ENCODE data around the gene FOXP2. TPM values are rescaled to one million over a fixed set of nuclear protein-coding genes. Genes with fewer than 3 reads are reported as not detected.

The FOXP2 gene
- total RNA-seq, 3 donors from 2014 or later (not counting 1 experiment from before 2014, with no cell fraction given) = not detected

DNA sequence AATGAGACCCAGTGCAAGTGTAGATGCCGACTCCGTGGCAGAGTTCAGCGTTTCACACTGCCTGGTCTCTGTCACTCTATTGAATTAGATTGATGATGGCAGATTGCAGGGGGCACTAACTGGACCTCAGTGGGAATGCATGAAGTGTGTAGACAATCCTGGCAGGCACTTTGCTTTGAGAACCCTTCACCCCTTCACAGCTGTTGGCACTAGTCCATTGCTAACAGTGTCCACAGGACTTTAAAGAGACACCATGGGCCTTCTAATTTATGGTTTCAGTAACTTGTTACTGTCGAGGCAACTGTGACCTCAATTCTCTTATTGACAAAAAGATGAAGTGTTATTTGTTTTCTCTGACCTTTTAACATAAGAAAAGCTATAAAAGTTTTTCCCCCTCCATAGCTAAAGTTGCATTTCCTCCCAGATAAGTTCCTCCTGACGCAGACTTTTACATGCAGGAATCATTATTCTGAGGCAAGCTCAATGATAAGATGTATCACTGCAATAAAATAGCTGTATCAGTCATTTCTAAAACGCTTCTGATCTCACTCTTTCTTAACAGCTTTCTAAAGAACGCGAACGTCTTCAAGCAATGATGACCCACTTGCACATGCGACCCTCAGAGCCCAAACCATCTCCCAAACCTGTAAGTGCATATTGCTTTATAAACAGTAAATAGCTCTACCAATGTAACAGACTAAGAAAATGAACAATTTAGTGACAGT, 238.9 kb downstream of the FOXP2 start:
- H3K4me1 Mint-ChIP-seq = no peaks in the 10 kb centered on the region
- no peak overlapping the region for H3K4me3 Mint-ChIP-seq
- H3K36me3 ChIP-seq (ENCODE audit: control insufficient read depth, insufficient read depth, low read length) = no peaks in the 10 kb centered on the region
- no peaks in the 10 kb centered on the region for H3K4me1 ChIP-seq (ENCODE audit: control insufficient read depth, insufficient read depth, low read length)
- H3K9me3 ChIP-seq (ENCODE audit: control insufficient read depth, insufficient read depth, low read length) = no peaks in the 10 kb centered on the region
- no peaks in the 10 kb centered on the region for H3K27me3 Mint-ChIP-seq (ENCODE audit: low read depth in 2 of 2)
- intact Hi-C loops (cut with micrococcal nuclease) = no loop called here
- no peak overlapping the region for H3K27ac ChIP-seq (ENCODE audit: low read length)
- TF ChIP-seq, protein P1, sequence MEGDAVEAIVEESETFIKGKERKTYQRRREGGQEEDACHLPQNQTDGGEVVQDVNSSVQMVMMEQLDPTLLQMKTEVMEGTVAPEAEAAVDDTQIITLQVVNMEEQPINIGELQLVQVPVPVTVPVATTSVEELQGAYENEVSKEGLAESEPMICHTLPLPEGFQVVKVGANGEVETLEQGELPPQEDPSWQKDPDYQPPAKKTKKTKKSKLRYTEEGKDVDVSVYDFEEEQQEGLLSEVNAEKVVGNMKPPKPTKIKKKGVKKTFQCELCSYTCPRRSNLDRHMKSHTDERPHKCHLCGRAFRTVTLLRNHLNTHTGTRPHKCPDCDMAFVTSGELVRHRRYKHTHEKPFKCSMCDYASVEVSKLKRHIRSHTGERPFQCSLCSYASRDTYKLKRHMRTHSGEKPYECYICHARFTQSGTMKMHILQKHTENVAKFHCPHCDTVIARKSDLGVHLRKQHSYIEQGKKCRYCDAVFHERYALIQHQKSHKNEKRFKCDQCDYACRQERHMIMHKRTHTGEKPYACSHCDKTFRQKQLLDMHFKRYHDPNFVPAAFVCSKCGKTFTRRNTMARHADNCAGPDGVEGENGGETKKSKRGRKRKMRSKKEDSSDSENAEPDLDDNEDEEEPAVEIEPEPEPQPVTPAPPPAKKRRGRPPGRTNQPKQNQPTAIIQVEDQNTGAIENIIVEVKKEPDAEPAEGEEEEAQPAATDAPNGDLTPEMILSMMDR (IDR thresholded peaks at IDR 0.05) = no peak
- 85% methylated on average over 10 of the region's 10 CpGs for WGBS (ENCODE audit: insufficient coverage)
- no peak overlapping the region for H3K27ac Mint-ChIP-seq
- H3K27me3 ChIP-seq (ENCODE audit: control insufficient read depth, insufficient read depth, low read length) = no peaks in the 10 kb centered on the region
- no peaks in the 10 kb centered on the region for H3K36me3 Mint-ChIP-seq
- peaks cover 0 to 2% of the 10 kb centered on the region in 2 donors for H3K9me3 Mint-ChIP-seq
- ATAC-seq (no peak), DNase-seq (no peak)
- no peak overlapping the region for H3K4me3 ChIP-seq (ENCODE audit: low read length)

DNA sequence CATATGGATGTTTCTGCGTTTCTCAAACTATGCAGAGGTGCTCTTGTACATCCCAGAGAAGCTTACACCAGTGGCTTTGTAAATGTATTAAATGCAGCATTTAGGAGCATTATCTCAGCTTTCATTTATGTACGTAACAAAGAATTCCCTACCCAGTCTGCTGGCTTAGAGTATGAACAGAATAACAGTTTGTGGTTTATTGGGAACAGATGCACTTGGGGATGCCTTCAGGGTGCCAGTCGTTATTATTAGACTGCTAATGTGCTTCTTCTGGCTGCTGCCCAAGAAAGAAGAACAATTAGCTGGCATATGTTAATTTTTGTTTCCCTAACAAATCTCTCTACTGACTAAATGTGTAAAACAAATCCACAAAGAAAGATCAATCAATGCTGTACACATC, 241.9 kb downstream of the FOXP2 start:
- Mint-ChIP-seq H3K4me1 (no peaks in the 10 kb centered on the region), H3K27me3 (ENCODE audit: low read depth in 2 of 2) (no peaks in the 10 kb centered on the region), H3K27ac (no peak overlapping the region), H3K36me3 (no peaks in the 10 kb centered on the region), H3K9me3 (no peaks in the 10 kb centered on the region), H3K4me3 (no peak overlapping the region)
- TF ChIP-seq, protein P1 (IDR thresholded peaks at IDR 0.05) = no peak
- Histone ChIP-seq H3K4me3 (ENCODE audit: low read length) (no peak overlapping the region), H3K9me3 (ENCODE audit: control insufficient read depth, insufficient read depth, low read length) (no peaks in the 10 kb centered on the region), H3K36me3 (ENCODE audit: control insufficient read depth, insufficient read depth, low read length) (no peaks in the 10 kb centered on the region), H3K27ac (ENCODE audit: low read length) (no peak overlapping the region), H3K27me3 (ENCODE audit: control insufficient read depth, insufficient read depth, low read length) (no peaks in the 10 kb centered on the region), H3K4me1 (ENCODE audit: control insufficient read depth, insufficient read depth, low read length) (no peaks in the 10 kb centered on the region)
- 83% methylated on average over 3 of the region's 3 CpGs for WGBS (ENCODE audit: insufficient coverage)
- intact Hi-C loops (cut with micrococcal nuclease) = no loop called here
- no peak for DNase-seq
- ATAC-seq = no peak

DNA sequence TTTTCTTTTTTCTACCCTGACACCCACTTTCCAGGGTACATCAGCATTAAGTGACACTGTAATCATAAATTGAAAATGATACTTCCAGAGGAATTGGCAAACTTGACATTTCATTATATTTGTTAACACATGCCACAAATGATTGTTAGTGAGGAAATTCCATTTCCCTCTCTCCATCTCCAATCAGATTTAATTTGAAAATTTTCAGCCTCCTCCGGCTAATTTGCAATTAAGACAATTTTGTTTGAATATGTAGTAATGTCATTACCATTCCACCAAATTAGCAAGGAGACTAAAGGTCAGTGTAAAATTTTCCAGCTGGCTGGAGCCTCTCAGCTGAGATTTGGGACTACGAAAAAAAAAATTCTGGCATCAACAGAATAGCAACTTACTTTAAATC, 242.7 kb downstream of the FOXP2 start:
- no peaks in the 10 kb centered on the region for H3K9me3 Mint-ChIP-seq
- H3K4me3 Mint-ChIP-seq = no peak overlapping the region
- Histone ChIP-seq H3K4me3 (ENCODE audit: low read length) (no peak overlapping the region), H3K4me1 (ENCODE audit: control insufficient read depth, insufficient read depth, low read length) (no peaks in the 10 kb centered on the region), H3K9me3 (ENCODE audit: control insufficient read depth, insufficient read depth, low read length) (no peaks in the 10 kb centered on the region), H3K36me3 (ENCODE audit: control insufficient read depth, insufficient read depth, low read length) (no peaks in the 10 kb centered on the region), H3K27me3 (ENCODE audit: control insufficient read depth, insufficient read depth, low read length) (no peaks in the 10 kb centered on the region), H3K27ac (ENCODE audit: low read length) (no peak overlapping the region)
- TF ChIP-seq, protein P1 (IDR thresholded peaks at IDR 0.05) = no peak
- no peak overlapping the region for H3K27ac Mint-ChIP-seq
- 78% methylated on average over 1 of the region's 2 CpGs for WGBS (ENCODE audit: insufficient coverage)
- no peaks in the 10 kb centered on the region for H3K36me3 Mint-ChIP-seq
- no peaks in the 10 kb centered on the region for H3K4me1 Mint-ChIP-seq
- intact Hi-C loops (cut with micrococcal nuclease) = no loop called here
- no peak for DNase-seq
- no peaks in the 10 kb centered on the region for H3K27me3 Mint-ChIP-seq (ENCODE audit: low read depth in 2 of 2)
- no peak for ATAC-seq

DNA sequence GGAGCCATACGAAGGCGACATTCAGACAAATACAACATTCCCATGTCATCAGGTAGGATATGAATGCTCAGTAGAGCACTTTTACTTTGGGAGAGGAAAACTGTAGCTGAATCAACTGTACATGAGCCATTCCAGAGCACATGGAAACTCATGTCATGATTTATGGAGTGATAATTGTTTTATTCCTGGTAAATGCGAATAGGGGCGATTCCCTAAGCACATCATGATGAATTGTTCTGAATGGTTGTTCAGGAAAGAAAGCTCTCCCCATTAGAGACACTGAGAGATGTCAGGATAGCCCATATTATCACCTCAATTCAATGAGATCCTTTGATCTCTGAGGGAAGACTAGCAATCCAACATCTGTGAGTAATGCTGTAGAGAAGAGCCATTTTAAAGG, 243.6 kb downstream of the FOXP2 start:
- H3K9me3 Mint-ChIP-seq = no peaks in the 10 kb centered on the region
- H3K36me3 ChIP-seq (ENCODE audit: control insufficient read depth, insufficient read depth, low read length) = no peaks in the 10 kb centered on the region
- H3K4me3 Mint-ChIP-seq = no peak overlapping the region
- H3K27me3 ChIP-seq (ENCODE audit: control insufficient read depth, insufficient read depth, low read length) = no peaks in the 10 kb centered on the region
- no peaks in the 10 kb centered on the region for H3K36me3 Mint-ChIP-seq
- intact Hi-C loops (cut with micrococcal nuclease) = no loop called here
- no peaks in the 10 kb centered on the region for H3K9me3 ChIP-seq (ENCODE audit: control insufficient read depth, insufficient read depth, low read length)
- TF ChIP-seq, protein P1 (IDR thresholded peaks at IDR 0.05) = no peak
- no peak overlapping the region for H3K27ac ChIP-seq (ENCODE audit: low read length)
- no peak for ATAC-seq
- WGBS (ENCODE audit: insufficient coverage) = 85% methylated on average over 2 of the region's 4 CpGs
- no peaks in the 10 kb centered on the region for H3K27me3 Mint-ChIP-seq (ENCODE audit: low read depth in 2 of 2)
- no peak overlapping the region for H3K4me3 ChIP-seq (ENCODE audit: low read length)
- H3K27ac Mint-ChIP-seq = no peak overlapping the region
- no peak for DNase-seq
- no peaks in the 10 kb centered on the region for H3K4me1 Mint-ChIP-seq
- no peaks in the 10 kb centered on the region for H3K4me1 ChIP-seq (ENCODE audit: control insufficient read depth, insufficient read depth, low read length)
